Mesodermal cell (in vitro differentiated cells): Measurements from ENCODE around the gene ZNF679.
"Not testable (repeated sequence)": the region's sequence is repeated elsewhere in the genome, so short reads cannot be mapped to it uniquely, and the experiment has no call there.

ENCODE experiments used
- H3K27ac ChIP-seq: 2 replicates; pipeline ENCODE4 v1.7.0; 2013; ENCODE audit warnings: mild to moderate bottlenecking, low read depth, low read length, moderate library complexity; ENCODE audit not compliant: severe bottlenecking
- H3K36me3 ChIP-seq: 2 replicates; pipeline ENCODE4 v1.7.1; 2013; ENCODE audit warnings: mild to moderate bottlenecking, low read length, moderate library complexity; ENCODE audit not compliant: control insufficient read depth, insufficient read depth
- H3K4me1 ChIP-seq: one replicate; pipeline ENCODE4 v1.7.1; 2013; ENCODE audit warnings: mild to moderate bottlenecking, low read length; ENCODE audit not compliant: insufficient read depth, control insufficient read depth, poor library complexity, severe bottlenecking
- H3K4me3 ChIP-seq: 2 replicates; pipeline ENCODE4 v1.7.0; 2013; ENCODE audit warnings: low read length, control low read depth, mild to moderate bottlenecking; ENCODE audit not compliant: insufficient read depth, poor library complexity, severe bottlenecking; ENCODE audit errors: extremely low read depth
- H3K9me3 ChIP-seq: 2 replicates; pipeline ENCODE4 v1.7.1; 2013; ENCODE audit warnings: mild to moderate bottlenecking, low read length, moderate library complexity; ENCODE audit not compliant: control insufficient read depth
- WGBS, 2 experiments: methylation state at CpG; one replicate each; pipeline ENCODE4 v1.1.5; 2013; ENCODE audit warnings: missing lambda C conversion rate in 2 of 2; ENCODE audit not compliant: insufficient coverage in 2 of 2; 5-methylcytosine and 5-hydroxymethylcytosine counted together

The ZNF679 gene

GRCh38 chr7:64206903-64207302 lies 21.4 kb upstream of the ZNF679 start, which contains the start of gene ZNF735:
Gene ZNF735, plus strand, starts transcription at chr7:64207203. Its CDS starts 0 bp downstream, at chr7:64207203.
- Histone ChIP-seq H3K36me3 (no peaks in the 10 kb centered on the region), H3K4me1 (no peaks in the 10 kb centered on the region), H3K9me3 (peaks cover 39% of the 10 kb centered on the region), H3K27ac (no peak within 1 kb of the TSS), H3K4me3 (no peak within 1 kb of the TSS)
- 82 to 83% methylated on average over 8 to 12 of the region's 13 CpGs for WGBS, 2 experiments

GRCh38 chr7:64219710-64220298 lies 8.5 kb upstream of the ZNF679 start:
- H3K4me3 ChIP-seq, H3K27ac ChIP-seq, H3K4me1 ChIP-seq, H3K36me3 ChIP-seq: not testable (repeated sequence)
- H3K9me3 ChIP-seq: peaks cover 54% of the 10 kb centered on the region
- WGBS, 2 experiments: 14 to 69% methylated on average over 1 to 2 of the region's 5 CpGs

- Histone ChIP-seq H3K4me1 (no peaks in the 10 kb centered on the region), H3K27ac (no peak overlapping the region), H3K36me3 (no peaks in the 10 kb centered on the region), H3K4me3 (no peak overlapping the region), H3K9me3 (peaks cover 70% of the 10 kb centered on the region)
- 30 to 63% methylated on average over 1 to 2 of the region's 2 CpGs for WGBS, 2 experiments
These were observed 4.9 kb upstream of the ZNF679 start for GRCh38 chr7:64223366-64223765.

GRCh38 chr7:64266341-64266919 lies 38.2 kb downstream of the ZNF679 start:
- H3K9me3 ChIP-seq: peaks cover 28% of the 10 kb centered on the region
- no peaks in the 10 kb centered on the region for H3K4me1 ChIP-seq
- WGBS, 2 experiments: 80% methylated on average over 1 of the region's 1 CpG; no CpG with 5 or more reads in 1 of the 2 experiments
- H3K36me3 ChIP-seq: no peaks in the 10 kb centered on the region
- H3K4me3 ChIP-seq: no peak overlapping the region
- H3K27ac ChIP-seq: no peak overlapping the region

- H3K9me3 ChIP-seq: peaks cover 26% of the 10 kb centered on the region
- no peak overlapping the region for H3K27ac ChIP-seq
- no peaks in the 10 kb centered on the region for H3K4me1 ChIP-seq
- no peak overlapping the region for H3K4me3 ChIP-seq
- WGBS, 2 experiments: no CpG with 5 or more reads among the region's 2 CpGs
- H3K36me3 ChIP-seq: no peaks in the 10 kb centered on the region
These were observed 49.4 kb downstream of the ZNF679 start for GRCh38 chr7:64277630-64278029.

- Histone ChIP-seq H3K4me1 (no peaks in the 10 kb centered on the region), H3K4me3 (no peak overlapping the region), H3K36me3 (no peaks in the 10 kb centered on the region), H3K27ac (no peak overlapping the region), H3K9me3 (peaks cover 76% of the 10 kb centered on the region)
- no CpG with 5 or more reads among the region's 1 CpG for WGBS, 2 experiments
These were observed 66.6 kb downstream of the ZNF679 start for GRCh38 chr7:64294701-64295420.

GRCh38 chr7:64297418-64297817 lies 69.1 kb downstream of the ZNF679 start:
- not testable (repeated sequence) for H3K4me3 ChIP-seq, H3K36me3 ChIP-seq, H3K4me1 ChIP-seq, H3K27ac ChIP-seq
- no CpG with 5 or more reads among the region's 1 CpG for WGBS, 2 experiments
- peaks cover 75% of the 10 kb centered on the region for H3K9me3 ChIP-seq

GRCh38 chr7:64300641-64301405 lies 72.5 kb downstream of the ZNF679 start:
- H3K27ac ChIP-seq: no peak overlapping the region
- WGBS, 2 experiments: 66 to 68% methylated on average over 7 to 8 of the region's 9 CpGs
- no peak overlapping the region for H3K4me3 ChIP-seq
- no peaks in the 10 kb centered on the region for H3K4me1 ChIP-seq
- no peaks in the 10 kb centered on the region for H3K36me3 ChIP-seq
- peaks cover 58% of the 10 kb centered on the region for H3K9me3 ChIP-seq

GRCh38 chr7:64307254-64308015 lies 79.2 kb downstream of the ZNF679 start:
- Histone ChIP-seq H3K27ac (no peak overlapping the region), H3K4me3 (peak overlapping the region; percentile 29), H3K4me1 (no peaks in the 10 kb centered on the region), H3K36me3 (no peaks in the 10 kb centered on the region), H3K9me3 (peaks cover 14% of the 10 kb centered on the region)
- 34 to 35% methylated on average over 30 to 33 of the region's 33 CpGs for WGBS, 2 experiments

GRCh38 chr7:64308016-64308270 lies 79.7 kb downstream of the ZNF679 start:
- WGBS, 2 experiments: 57 to 81% methylated on average over 4 to 6 of the region's 7 CpGs
- Histone ChIP-seq H3K4me3 (peak overlapping the region; percentile 29), H3K36me3 (no peaks in the 10 kb centered on the region), H3K4me1 (no peaks in the 10 kb centered on the region), H3K27ac (no peak overlapping the region), H3K9me3 (peaks cover 13% of the 10 kb centered on the region)
